H9 (cell line): ENCODE measurements around the gene GOLGA8O. TPM values are rescaled to one million over a fixed set of nuclear protein-coding genes. Genes with fewer than 3 reads are reported as not detected.
"Not testable (repeated sequence)": the region's sequence is repeated elsewhere in the genome, so short reads cannot be mapped to it uniquely, and the experiment has no call there.

Source experiments
- DNase-seq: peaks from one replicate; pipeline ENCODE4 v3.0.0-alpha.2; 2017
- H2AFZ ChIP-seq: one replicate; pipeline ENCODE4 v1.6.1; 2013; ENCODE audit warnings: mild to moderate bottlenecking, low read length, control low read depth, moderate library complexity
- H2AK5ac ChIP-seq: 2 replicates; pipeline ENCODE4 v1.6.1; 2013; ENCODE audit warnings: low read length, control low read depth, mixed read lengths; ENCODE audit not compliant: insufficient read length
- H2BK120ac ChIP-seq: one replicate; pipeline ENCODE4 v1.6.1; 2013; ENCODE audit warnings: low read depth, mild to moderate bottlenecking, low read length, control low read depth, inconsistent platforms; ENCODE audit not compliant: poor library complexity, severe bottlenecking
- H2BK12ac ChIP-seq: 2 replicates; pipeline ENCODE4 v1.6.1; 2013; ENCODE audit warnings: low read length, control low read depth, mixed read lengths, low read depth; ENCODE audit not compliant: insufficient read length
- H2BK15ac ChIP-seq: 2 replicates; pipeline ENCODE4 v1.6.1; 2013; ENCODE audit warnings: low read depth, low read length, control low read depth
- H2BK20ac ChIP-seq: one replicate; pipeline ENCODE4 v1.6.1; 2013; ENCODE audit warnings: low read depth, mild to moderate bottlenecking, low read length, control low read depth, inconsistent platforms; ENCODE audit not compliant: poor library complexity, severe bottlenecking
- H2BK5ac ChIP-seq: 2 replicates; pipeline ENCODE4 v1.6.1; 2013; ENCODE audit warnings: low read length, control low read depth, mixed read lengths; ENCODE audit not compliant: insufficient read length
- H3K14ac ChIP-seq: 2 replicates; pipeline ENCODE4 v1.6.1; 2013; ENCODE audit warnings: low read length, control low read depth; ENCODE audit not compliant: insufficient read depth
- H3K18ac ChIP-seq: 2 replicates; pipeline ENCODE4 v1.6.1; 2013; ENCODE audit warnings: low read depth, mild to moderate bottlenecking, mixed read lengths, low read length, control low read depth; ENCODE audit not compliant: insufficient read length
- H3K23ac ChIP-seq: 2 replicates; pipeline ENCODE4 v1.6.1; 2013; ENCODE audit warnings: low read length, control low read depth, mixed read lengths, low read depth; ENCODE audit not compliant: insufficient read length
- H3K23me2 ChIP-seq: 2 replicates; pipeline ENCODE4 v1.6.1; 2013; ENCODE audit warnings: low read depth, mild to moderate bottlenecking, mixed read lengths, low read length, control low read depth; ENCODE audit not compliant: insufficient read length, poor library complexity, severe bottlenecking
- H3K27ac ChIP-seq: 2 replicates; pipeline ENCODE4 v1.5.1; 2013; ENCODE audit warnings: low read length, control low read depth, mixed read lengths, low read depth; ENCODE audit not compliant: insufficient read length
- H3K27me3 ChIP-seq: 2 replicates; pipeline ENCODE4 v1.6.1; 2013; ENCODE audit warnings: low read length, control low read depth, inconsistent platforms; ENCODE audit not compliant: insufficient read depth
- H3K4ac ChIP-seq: 2 replicates; pipeline ENCODE4 v1.6.1; 2013; ENCODE audit warnings: low read depth, mild to moderate bottlenecking, control low read depth, inconsistent platforms, low read length, moderate library complexity
- H3K4me1 ChIP-seq: 2 replicates; pipeline ENCODE4 v1.6.1; 2013; ENCODE audit warnings: low read length, control low read depth, inconsistent platforms; ENCODE audit not compliant: insufficient read depth
- H3K4me2 ChIP-seq: 2 replicates; pipeline ENCODE4 v1.6.1; 2013; ENCODE audit warnings: low read length, control low read depth, mixed read lengths; ENCODE audit not compliant: insufficient read length, insufficient read depth
- H3K56ac ChIP-seq: 2 replicates; pipeline ENCODE4 v1.6.1; 2013; ENCODE audit warnings: low read depth, mild to moderate bottlenecking, mixed read lengths, low read length, control low read depth; ENCODE audit not compliant: insufficient read length
- H3K79me1 ChIP-seq: 2 replicates; pipeline ENCODE4 v1.6.1; 2013; ENCODE audit warnings: low read depth, mild to moderate bottlenecking, moderate library complexity, low read length, control low read depth, inconsistent platforms; ENCODE audit not compliant: insufficient read depth, poor library complexity, severe bottlenecking
- H3K79me2 ChIP-seq: 2 replicates; pipeline ENCODE4 v1.6.1; 2013; ENCODE audit warnings: low read length, control low read depth, inconsistent platforms; ENCODE audit not compliant: insufficient read depth
- H3K9ac ChIP-seq: 2 replicates; pipeline ENCODE4 v1.6.1; 2013; ENCODE audit warnings: low read length, control low read depth, mixed read lengths; ENCODE audit not compliant: insufficient read length; ENCODE audit errors: extremely low read depth
- H3K9me3 ChIP-seq: one replicate; pipeline ENCODE4 v1.6.1; 2013; ENCODE audit warnings: low read depth, low read length, inconsistent platforms; ENCODE audit not compliant: control insufficient read depth
- H3T11ph ChIP-seq: one replicate; pipeline ENCODE4 v1.6.1; 2013; ENCODE audit warnings: mild to moderate bottlenecking, low read length, control low read depth, inconsistent platforms
- H4K20me1 ChIP-seq: one replicate; pipeline ENCODE4 v1.6.1; 2013; ENCODE audit not compliant: control insufficient read depth, insufficient read length, insufficient read depth
- H4K5ac ChIP-seq: 2 replicates; pipeline ENCODE4 v1.6.1; 2013; ENCODE audit warnings: low read depth, mild to moderate bottlenecking, mixed read lengths, low read length, control low read depth; ENCODE audit not compliant: insufficient read length
- H4K8ac ChIP-seq: replicated peaks from 2 replicates; pipeline ENCODE4 v1.6.1; 2013; ENCODE audit warnings: low read length, control low read depth, mixed read lengths, low read depth; ENCODE audit not compliant: insufficient read length
- H4K91ac ChIP-seq: 2 replicates; pipeline ENCODE4 v1.6.1; 2013; ENCODE audit warnings: low read depth, mild to moderate bottlenecking, moderate library complexity, mixed read lengths, low read length, control low read depth; ENCODE audit not compliant: insufficient read length
- H3K27ac Mint-ChIP-seq, 3 experiments: 2 replicates in 2 of 3; 3 replicates in 1 of 3; pipeline ENCODE4 v1.8.0; 2020 to 2021; ENCODE audit warnings: mixed read lengths in 3 of 3, mild to moderate bottlenecking in 1 of 3, moderate library complexity in 1 of 3
- H3K27me3 Mint-ChIP-seq: 2 replicates; pipeline ENCODE4 v1.8.0; 2021; ENCODE audit warnings: low read depth, mild to moderate bottlenecking, moderate library complexity, mixed read lengths
- H3K36me3 Mint-ChIP-seq, 3 experiments: 2 replicates in 2 of 3; 3 replicates in 1 of 3; pipeline ENCODE4 v1.8.0; 2020 to 2021; ENCODE audit warnings: low read depth in 3 of 3, mixed read lengths in 3 of 3; ENCODE audit not compliant: insufficient read depth in 1 of 3
- H3K4me1 Mint-ChIP-seq, 2 experiments: 2 replicates each; pipeline ENCODE4 v1.8.0; 2020; ENCODE audit warnings: mixed read lengths in 2 of 2
- H3K4me3 Mint-ChIP-seq, 2 experiments: 2 replicates in 1 of 2; 3 replicates in 1 of 2; pipeline ENCODE4 v1.8.0; 2020 to 2021; ENCODE audit warnings: mild to moderate bottlenecking in 2 of 2, mixed read lengths in 2 of 2, moderate library complexity in 1 of 2
- H3K9me3 Mint-ChIP-seq, 2 experiments: 2 replicates in 1 of 2; 3 replicates in 1 of 2; pipeline ENCODE4 v1.8.0; 2020; ENCODE audit warnings: mild to moderate bottlenecking in 2 of 2, mixed read lengths in 2 of 2, moderate library complexity in 1 of 2
- CTCF ChIP-seq: fragments of 200-600 bp; sonication (generic); conservative IDR thresholded peaks from 3 replicates; pipeline ENCODE4 v1.8.0; 2021; ENCODE audit warnings: antibody characterized with exemption, mild to moderate bottlenecking
- WGBS: extraction: QIAGEN DNeasy Blood & Tissue Kit; methylation state at CpG from one replicate; pipeline ENCODE4 v1.1.7; 2013; ENCODE audit warnings: missing lambda C conversion rate, low lambda C conversion rate, mixed read lengths; ENCODE audit not compliant: insufficient read length; ENCODE audit errors: extremely low coverage; 5-methylcytosine and 5-hydroxymethylcytosine counted together
- total RNA-seq: library from RNA; stranded (reverse); gene quantifications from 2 replicates; pipeline ENCODE4 v1.2.1, GENCODE V29; 2021

The GOLGA8O gene
- total RNA-seq, 1 experiment from 2014 or later = not detected

DNA sequence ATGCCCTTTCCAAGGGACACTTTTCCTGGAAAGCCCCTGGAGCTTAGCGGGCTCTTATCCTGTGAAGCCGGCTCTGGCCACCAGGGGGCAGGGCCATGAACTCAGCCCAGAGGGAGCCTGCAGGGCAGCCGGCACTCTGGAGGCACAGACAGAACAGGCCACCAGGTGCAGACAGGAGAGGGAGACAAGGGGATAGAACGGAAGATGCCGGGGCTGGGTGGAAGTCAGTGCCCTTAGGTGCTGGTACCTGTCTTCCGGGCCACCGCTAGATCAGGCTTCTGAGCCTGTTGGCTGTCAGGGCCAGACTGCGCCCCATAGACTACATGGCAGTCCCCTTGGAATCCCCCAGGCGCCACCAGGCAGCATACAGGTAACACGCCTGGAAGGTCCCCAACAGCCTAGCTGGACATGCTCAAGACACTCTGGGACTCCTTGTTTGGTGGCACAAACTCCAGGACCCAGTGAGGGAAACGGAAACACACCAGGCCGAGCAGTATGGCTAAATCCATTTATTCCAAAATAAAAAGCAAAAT is 14.9 kb downstream of the GOLGA8O start:
- H3K56ac ChIP-seq, H3K9me3 Mint-ChIP-seq, H3K79me1 ChIP-seq, H2BK12ac ChIP-seq, H3K4me2 ChIP-seq, H3K36me3 Mint-ChIP-seq, H3K9me3 ChIP-seq, H4K8ac ChIP-seq, H3K27ac ChIP-seq, H3K4me1 ChIP-seq, H3K4ac ChIP-seq, H4K20me1 ChIP-seq, H3K27me3 ChIP-seq, H2BK5ac ChIP-seq, H3K27me3 Mint-ChIP-seq, H2AK5ac ChIP-seq, H3K27ac Mint-ChIP-seq, H2BK15ac ChIP-seq, H4K91ac ChIP-seq, H3K4me1 Mint-ChIP-seq, H3K4me3 Mint-ChIP-seq, H3K14ac ChIP-seq, DNase-seq, H2BK20ac ChIP-seq, H3K23ac ChIP-seq, H4K5ac ChIP-seq, H2BK120ac ChIP-seq, H3K18ac ChIP-seq, H3K79me2 ChIP-seq, H2AFZ ChIP-seq, H3K23me2 ChIP-seq, H3T11ph ChIP-seq, H3K9ac ChIP-seq: not testable (repeated sequence)
- WGBS = no CpG with 5 or more reads among the region's 12 CpGs
- peak; percentile 24; the same call in 2 of the 3 replicates for TF ChIP-seq CTCF

- H2AK5ac ChIP-seq, H3T11ph ChIP-seq, H4K8ac ChIP-seq, H2BK20ac ChIP-seq, H3K27me3 ChIP-seq, H3K4me1 Mint-ChIP-seq, H3K18ac ChIP-seq, H2BK15ac ChIP-seq, H3K4me2 ChIP-seq, H3K23ac ChIP-seq, H2BK12ac ChIP-seq, H3K23me2 ChIP-seq, H2BK120ac ChIP-seq, H3K9me3 ChIP-seq, H3K4me1 ChIP-seq, H3K27ac ChIP-seq, H2BK5ac ChIP-seq, H3K79me2 ChIP-seq, H3K9me3 Mint-ChIP-seq, H2AFZ ChIP-seq, H3K56ac ChIP-seq, H4K20me1 ChIP-seq, H3K36me3 Mint-ChIP-seq, H4K5ac ChIP-seq, H3K4ac ChIP-seq, DNase-seq, H3K9ac ChIP-seq, H3K14ac ChIP-seq, H3K27ac Mint-ChIP-seq, H3K4me3 Mint-ChIP-seq, H4K91ac ChIP-seq, H3K79me1 ChIP-seq, H3K27me3 Mint-ChIP-seq: not testable (repeated sequence)
- no CpG with 5 or more reads among the region's 73 CpGs for WGBS
These were observed 21.1 kb downstream of the GOLGA8O start for GRCh38 chr15:32434102-32434963.
